Neural crest cell (in vitro differentiated cells): ENCODE data around the gene FZD10. TPM values are rescaled to one million over a fixed set of nuclear protein-coding genes. Genes with fewer than 3 reads are reported as not detected.

ENCODE experiments used
- DNase-seq: peaks from one replicate; pipeline ENCODE4 v3.0.0; 2021; ENCODE audit warnings: low read depth, mixed read lengths, low spot score
- H3K27ac Mint-ChIP-seq: one replicate; pipeline ENCODE4 v1.8.0; 2021; ENCODE audit warnings: mild to moderate bottlenecking, mixed read lengths; ENCODE audit not compliant: unreplicated experiment
- H3K27me3 Mint-ChIP-seq: 2 replicates; pipeline ENCODE4 v1.8.0; 2021; ENCODE audit warnings: low read depth, mild to moderate bottlenecking, mixed read lengths
- H3K36me3 Mint-ChIP-seq: 2 replicates; pipeline ENCODE4 v1.8.0; 2021; ENCODE audit warnings: low read depth, mild to moderate bottlenecking, mixed read lengths
- H3K4me1 Mint-ChIP-seq: 2 replicates; pipeline ENCODE4 v1.8.0; 2021; ENCODE audit warnings: mixed read lengths
- H3K4me3 Mint-ChIP-seq: one replicate; pipeline ENCODE4 v1.8.0; 2021; ENCODE audit warnings: mild to moderate bottlenecking, mixed read lengths
- H3K9me3 Mint-ChIP-seq: 2 replicates; pipeline ENCODE4 v1.8.0; 2021; ENCODE audit warnings: mixed read lengths
- total RNA-seq: library from RNA; stranded (reverse); gene quantifications from 2 replicates; pipeline ENCODE4 v1.2.1, GENCODE V29; 2021
- TF ChIP-seq, protein P1 (sequence below): fragments of 200-600 bp; sonication (generic); conservative IDR thresholded peaks from 2 replicates; pipeline ENCODE4 v1.5.0; 2021; ENCODE audit warnings: antibody characterized with exemption, mild to moderate bottlenecking

FZD10 gene
- total RNA-seq, 1 donor from 2014 or later, result 15.5 TPM

- H3K4me1 Mint-ChIP-seq, result peaks cover 5% of the 10 kb centered on the region
- peaks cover 21% of the 10 kb centered on the region for H3K27me3 Mint-ChIP-seq
- H3K9me3 Mint-ChIP-seq, result no peaks in the 10 kb centered on the region
- TF ChIP-seq, protein P1, sequence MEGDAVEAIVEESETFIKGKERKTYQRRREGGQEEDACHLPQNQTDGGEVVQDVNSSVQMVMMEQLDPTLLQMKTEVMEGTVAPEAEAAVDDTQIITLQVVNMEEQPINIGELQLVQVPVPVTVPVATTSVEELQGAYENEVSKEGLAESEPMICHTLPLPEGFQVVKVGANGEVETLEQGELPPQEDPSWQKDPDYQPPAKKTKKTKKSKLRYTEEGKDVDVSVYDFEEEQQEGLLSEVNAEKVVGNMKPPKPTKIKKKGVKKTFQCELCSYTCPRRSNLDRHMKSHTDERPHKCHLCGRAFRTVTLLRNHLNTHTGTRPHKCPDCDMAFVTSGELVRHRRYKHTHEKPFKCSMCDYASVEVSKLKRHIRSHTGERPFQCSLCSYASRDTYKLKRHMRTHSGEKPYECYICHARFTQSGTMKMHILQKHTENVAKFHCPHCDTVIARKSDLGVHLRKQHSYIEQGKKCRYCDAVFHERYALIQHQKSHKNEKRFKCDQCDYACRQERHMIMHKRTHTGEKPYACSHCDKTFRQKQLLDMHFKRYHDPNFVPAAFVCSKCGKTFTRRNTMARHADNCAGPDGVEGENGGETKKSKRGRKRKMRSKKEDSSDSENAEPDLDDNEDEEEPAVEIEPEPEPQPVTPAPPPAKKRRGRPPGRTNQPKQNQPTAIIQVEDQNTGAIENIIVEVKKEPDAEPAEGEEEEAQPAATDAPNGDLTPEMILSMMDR, result no peak
- H3K4me3 Mint-ChIP-seq, result no peak overlapping the region
- no peak overlapping the region for H3K27ac Mint-ChIP-seq
- DNase-seq, result no peak
- no peaks in the 10 kb centered on the region for H3K36me3 Mint-ChIP-seq
Observed at GRCh38 chr12:130213249-130213648, 51.0 kb downstream of the FZD10 start.

- peaks cover 5% of the 10 kb centered on the region for H3K4me1 Mint-ChIP-seq
- TF ChIP-seq, protein P1, result no peak
- peaks cover 28% of the 10 kb centered on the region for H3K27me3 Mint-ChIP-seq
- H3K4me3 Mint-ChIP-seq, result no peak overlapping the region
- no peak for DNase-seq
- H3K36me3 Mint-ChIP-seq, result no peaks in the 10 kb centered on the region
- H3K9me3 Mint-ChIP-seq, result peaks cover 3% of the 10 kb centered on the region
- no peak overlapping the region for H3K27ac Mint-ChIP-seq
Observed at GRCh38 chr12:130214686-130215395, 52.6 kb downstream of the FZD10 start.

Other genes starting within 250 kb of the FZD10 start
- not detected in 2 replicates for gene PIWIL1, start 175.4 kb downstream of the FZD10 start, total RNA-seq